HG03575 (cell line): ENCODE data around the gene TMEM212.
A peak's percentile ranks its signal among the peaks of the same experiment; 100 is the strongest.

ENCODE experiments used
- ATAC-seq: cut with Tn5 transposase; IDR thresholded peaks from one replicate; pipeline ENCODE4 v1.9.1; 2021; ENCODE audit not compliant: unreplicated experiment, insufficient number of reproducible peaks, low FRiP score; ENCODE audit errors: extremely low read depth

Gene TMEM212

GRCh38 chr3:171842864-171843518 lies at the start of gene TMEM212:
TSS of gene TMEM212 (plus strand) at chr3:171843349. CDS start at chr3:171843384, 35 bp downstream.
- no peak for ATAC-seq

GRCh38 chr3:171796625-171797264 lies 46.4 kb upstream of the TMEM212 start:
- no peak for ATAC-seq

- ATAC-seq, result peak; percentile 36
Measured at GRCh38 chr3:171797265-171797679, 45.9 kb upstream of the TMEM212 start.

- ATAC-seq, result no peak
Measured at GRCh38 chr3:171797873-171798272, 45.3 kb upstream of the TMEM212 start.

- no peak for ATAC-seq
Measured at GRCh38 chr3:171799501-171799900, 43.6 kb upstream of the TMEM212 start.

GRCh38 chr3:171801738-171802589 lies 41.2 kb upstream of the TMEM212 start:
- ATAC-seq, result no peak

- no peak for ATAC-seq
Measured at GRCh38 chr3:171802590-171802956, 40.6 kb upstream of the TMEM212 start.

GRCh38 chr3:171803044-171803443 lies 40.1 kb upstream of the TMEM212 start:
- ATAC-seq, result no peak

- ATAC-seq, result no peak
Measured at GRCh38 chr3:171804618-171805389, 38.3 kb upstream of the TMEM212 start.

- ATAC-seq, result no peak
Measured at GRCh38 chr3:171805687-171806086, 37.5 kb upstream of the TMEM212 start.

GRCh38 chr3:171806200-171807128 lies 36.7 kb upstream of the TMEM212 start:
- ATAC-seq, result no peak

- ATAC-seq, result no peak
Measured at GRCh38 chr3:171807129-171807675, 35.9 kb upstream of the TMEM212 start.

- ATAC-seq, result no peak
Measured at GRCh38 chr3:171807806-171808205, 35.3 kb upstream of the TMEM212 start.

- no peak for ATAC-seq
Measured at GRCh38 chr3:171809611-171809860, 33.6 kb upstream of the TMEM212 start.

GRCh38 chr3:171809861-171810628 lies 33.1 kb upstream of the TMEM212 start, which contains the start of gene PLD1:
TSS of gene PLD1 (minus strand) at chr3:171810483. CDS start at chr3:171738051, 72,432 bp downstream.
- no peak for ATAC-seq

GRCh38 chr3:171810629-171811294 lies 32.4 kb upstream of the TMEM212 start:
- no peak for ATAC-seq
